HG02623 (cell line): ENCODE data around the gene SND1.

Source experiments
- ATAC-seq: cut with Tn5 transposase; IDR thresholded peaks from one replicate; pipeline ENCODE4 v1.9.1; 2021; ENCODE audit warnings: moderate library complexity; ENCODE audit not compliant: unreplicated experiment

The SND1 gene

GRCh38 chr7:127884066-127884559 is 232.1 kb downstream of the SND1 start:
- no peak for ATAC-seq

- no peak for ATAC-seq
Observed at GRCh38 chr7:127885222-127885772, 233.3 kb downstream of the SND1 start.

GRCh38 chr7:127885843-127886242 is 233.8 kb downstream of the SND1 start:
- no peak for ATAC-seq

GRCh38 chr7:127886248-127886647 is 234.3 kb downstream of the SND1 start:
- no peak for ATAC-seq

GRCh38 chr7:127887096-127887495 is 235.1 kb downstream of the SND1 start:
- no peak for ATAC-seq

- ATAC-seq, result no peak
Observed at GRCh38 chr7:127887631-127888030, 235.6 kb downstream of the SND1 start.

GRCh38 chr7:127888411-127888810 is 236.4 kb downstream of the SND1 start:
- ATAC-seq, result no peak

- no peak for ATAC-seq
Observed at GRCh38 chr7:127888825-127889224, 236.8 kb downstream of the SND1 start.

- no peak for ATAC-seq
Observed at GRCh38 chr7:127889677-127890076, 237.7 kb downstream of the SND1 start.

GRCh38 chr7:127890726-127891125 is 238.7 kb downstream of the SND1 start:
- ATAC-seq, result no peak

- ATAC-seq, result no peak
Observed at GRCh38 chr7:127891144-127891543, 239.2 kb downstream of the SND1 start.

GRCh38 chr7:127891854-127892438 is 240.0 kb downstream of the SND1 start:
- no peak for ATAC-seq

GRCh38 chr7:127892488-127893314 is 240.7 kb downstream of the SND1 start:
- no peak for ATAC-seq

GRCh38 chr7:127893547-127893946 is 241.6 kb downstream of the SND1 start:
- no peak for ATAC-seq

- ATAC-seq, result no peak
Observed at GRCh38 chr7:127894588-127894987, 242.6 kb downstream of the SND1 start.

GRCh38 chr7:127895360-127895759 is 243.4 kb downstream of the SND1 start:
- ATAC-seq, result no peak

GRCh38 chr7:127895814-127896280 is 243.9 kb downstream of the SND1 start:
- no peak for ATAC-seq

GRCh38 chr7:127896659-127897058 is 244.7 kb downstream of the SND1 start:
- no peak for ATAC-seq

- ATAC-seq, result no peak
Observed at GRCh38 chr7:127897704-127898454, 245.9 kb downstream of the SND1 start.

GRCh38 chr7:127899411-127899810 is 247.4 kb downstream of the SND1 start:
- ATAC-seq, result no peak

GRCh38 chr7:127900141-127900540 is 248.1 kb downstream of the SND1 start:
- ATAC-seq, result no peak
